Measurements from ENCODE around the gene CEP170B. TPM values are rescaled to one million over a fixed set of nuclear protein-coding genes. Genes with fewer than 3 reads are reported as not detected.

Gene CEP170B
- total RNA-seq, 1 donor from 2014 or later: 55.4 TPM

- Histone ChIP-seq H3K79me2 (ENCODE audit: insufficient read depth, low read length) (no peaks in the 10 kb centered on the region), H3K27me3 (ENCODE audit: insufficient read depth, low read length) (peaks cover 23% of the 10 kb centered on the region), H4K20me1 (ENCODE audit: insufficient read depth, low read length) (no peaks in the 10 kb centered on the region), H2AFZ (ENCODE audit: low read depth, low read length) (no peak overlapping the region), H3K9me3 (ENCODE audit: insufficient read depth, low read depth, low read length) (no peaks in the 10 kb centered on the region), H3K27ac (ENCODE audit: low read depth, low read length) (no peak overlapping the region), H3K4me1 (ENCODE audit: insufficient read depth, low read length) (peaks cover 6% of the 10 kb centered on the region), H3K4me3 (ENCODE audit: insufficient read depth, low read depth, low read length) (no peak overlapping the region), H3K36me3 (ENCODE audit: insufficient read depth, low read length) (no peaks in the 10 kb centered on the region), H3K4me2 (ENCODE audit: low read length) (no peak overlapping the region), H3K9ac (ENCODE audit: low read length) (no peak overlapping the region)
- Mint-ChIP-seq H3K27me3 (ENCODE audit: low read depth, unreplicated experiment) (peaks cover 68% of the 10 kb centered on the region), H3K36me3 (ENCODE audit: low read depth, unreplicated experiment) (peaks cover 16% of the 10 kb centered on the region), H3K4me1 (ENCODE audit: low read depth, unreplicated experiment) (no peaks in the 10 kb centered on the region), H3K9me3 (ENCODE audit: unreplicated experiment) (peaks cover 2% of the 10 kb centered on the region), H3K27ac (ENCODE audit: unreplicated experiment) (no peak overlapping the region), H3K4me3 (ENCODE audit: unreplicated experiment) (no peak overlapping the region)
- no peak for FAIRE-seq
- DNase-seq (ENCODE audit: low read depth): no peak
- TF ChIP-seq EZH2 (IDR thresholded peaks at IDR 0.05; ENCODE audit: insufficient read depth, low read length): no peak
Observed at GRCh38 chr14:104935955-104936354, 70.9 kb downstream of the CEP170B start.

- no peak overlapping the region for H3K4me2 ChIP-seq (ENCODE audit: low read length)
- no peaks in the 10 kb centered on the region for H3K36me3 ChIP-seq (ENCODE audit: insufficient read depth, low read length)
- H3K9me3 ChIP-seq (ENCODE audit: insufficient read depth, low read depth, low read length): no peaks in the 10 kb centered on the region
- H3K27me3 ChIP-seq (ENCODE audit: insufficient read depth, low read length): peaks cover 23% of the 10 kb centered on the region
- H4K20me1 ChIP-seq (ENCODE audit: insufficient read depth, low read length): no peaks in the 10 kb centered on the region
- peaks cover 6% of the 10 kb centered on the region for H3K4me1 ChIP-seq (ENCODE audit: insufficient read depth, low read length)
- no peaks in the 10 kb centered on the region for H3K4me1 Mint-ChIP-seq (ENCODE audit: low read depth, unreplicated experiment)
- no peak overlapping the region for H3K27ac Mint-ChIP-seq (ENCODE audit: unreplicated experiment)
- peaks cover 65% of the 10 kb centered on the region for H3K27me3 Mint-ChIP-seq (ENCODE audit: low read depth, unreplicated experiment)
- no peak for DNase-seq (ENCODE audit: low read depth)
- no peak for FAIRE-seq
- no peaks in the 10 kb centered on the region for H3K79me2 ChIP-seq (ENCODE audit: insufficient read depth, low read length)
- H3K4me3 ChIP-seq (ENCODE audit: insufficient read depth, low read depth, low read length): no peak overlapping the region
- peaks cover 21% of the 10 kb centered on the region for H3K36me3 Mint-ChIP-seq (ENCODE audit: low read depth, unreplicated experiment)
- H2AFZ ChIP-seq (ENCODE audit: low read depth, low read length): no peak overlapping the region
- H3K9ac ChIP-seq (ENCODE audit: low read length): no peak overlapping the region
- no peak overlapping the region for H3K27ac ChIP-seq (ENCODE audit: low read depth, low read length)
- H3K4me3 Mint-ChIP-seq (ENCODE audit: unreplicated experiment): no peak overlapping the region
- H3K9me3 Mint-ChIP-seq (ENCODE audit: unreplicated experiment): peaks cover 2% of the 10 kb centered on the region
- TF ChIP-seq EZH2 (IDR thresholded peaks at IDR 0.05; ENCODE audit: insufficient read depth, low read length): no peak
Observed at GRCh38 chr14:104936361-104937155, 71.5 kb downstream of the CEP170B start.

GRCh38 chr14:104937161-104937560 lies 72.1 kb downstream of the CEP170B start:
- no peak overlapping the region for H3K4me3 Mint-ChIP-seq (ENCODE audit: unreplicated experiment)
- Histone ChIP-seq H3K9me3 (ENCODE audit: insufficient read depth, low read depth, low read length) (no peaks in the 10 kb centered on the region), H2AFZ (ENCODE audit: low read depth, low read length) (no peak overlapping the region), H3K4me2 (ENCODE audit: low read length) (no peak overlapping the region), H3K27ac (ENCODE audit: low read depth, low read length) (no peak overlapping the region), H3K9ac (ENCODE audit: low read length) (no peak overlapping the region), H3K27me3 (ENCODE audit: insufficient read depth, low read length) (peaks cover 18% of the 10 kb centered on the region), H4K20me1 (ENCODE audit: insufficient read depth, low read length) (no peaks in the 10 kb centered on the region), H3K4me1 (ENCODE audit: insufficient read depth, low read length) (peaks cover 6% of the 10 kb centered on the region), H3K36me3 (ENCODE audit: insufficient read depth, low read length) (no peaks in the 10 kb centered on the region), H3K79me2 (ENCODE audit: insufficient read depth, low read length) (no peaks in the 10 kb centered on the region), H3K4me3 (ENCODE audit: insufficient read depth, low read depth, low read length) (no peak overlapping the region)
- TF ChIP-seq EZH2 (IDR thresholded peaks at IDR 0.05; ENCODE audit: insufficient read depth, low read length): no peak
- TF ChIP-seq CTCF (IDR thresholded peaks at IDR 0.05; ENCODE audit: insufficient read depth, low read depth, low read length): no peak
- no peaks in the 10 kb centered on the region for H3K4me1 Mint-ChIP-seq (ENCODE audit: low read depth, unreplicated experiment)
- FAIRE-seq: no peak
- DNase-seq (ENCODE audit: low read depth): no peak
- peaks cover 64% of the 10 kb centered on the region for H3K27me3 Mint-ChIP-seq (ENCODE audit: low read depth, unreplicated experiment)
- H3K27ac Mint-ChIP-seq (ENCODE audit: unreplicated experiment): no peak overlapping the region
- H3K36me3 Mint-ChIP-seq (ENCODE audit: low read depth, unreplicated experiment): peaks cover 21% of the 10 kb centered on the region
- H3K9me3 Mint-ChIP-seq (ENCODE audit: unreplicated experiment): peaks cover 2% of the 10 kb centered on the region

All from astrocyte (in vitro differentiated cells and primary cell).